NCI-H2227 (cell line): ENCODE data around the gene IFFO2.
"Not testable (repeated sequence)": the region's sequence is repeated elsewhere in the genome, so short reads cannot be mapped to it uniquely, and the experiment has no call there.

ENCODE experiments used
- DNase-seq: peaks from one replicate; lab custom pipeline; 2025; ENCODE audit not compliant: unreplicated experiment; lab: John Stamatoyannopoulos, UW

IFFO2 gene

GRCh38 chr1:18900303-18900841 lies 56.1 kb downstream of the IFFO2 start:
- no peak for DNase-seq

GRCh38 chr1:18899363-18900049 lies 57.0 kb downstream of the IFFO2 start:
- no peak for DNase-seq

GRCh38 chr1:18898567-18898966 lies 57.9 kb downstream of the IFFO2 start:
- DNase-seq: no peak

- no peak for DNase-seq
Measured at GRCh38 chr1:18895317-18895716, 61.2 kb downstream of the IFFO2 start.

- DNase-seq: no peak
Measured at GRCh38 chr1:18893120-18893519, 63.4 kb downstream of the IFFO2 start.

- not testable (repeated sequence) for DNase-seq
Measured at GRCh38 chr1:18891858-18892257, 64.6 kb downstream of the IFFO2 start.

GRCh38 chr1:18891426-18891780 lies 65.1 kb downstream of the IFFO2 start:
- DNase-seq: no peak

- no peak for DNase-seq
Measured at GRCh38 chr1:18890706-18891425, 65.6 kb downstream of the IFFO2 start.

GRCh38 chr1:18886003-18886335 lies 70.5 kb downstream of the IFFO2 start:
- no peak for DNase-seq

- no peak for DNase-seq
Measured at GRCh38 chr1:18885311-18886002, 71.0 kb downstream of the IFFO2 start.

GRCh38 chr1:18884727-18885126 lies 71.7 kb downstream of the IFFO2 start:
- DNase-seq: no peak

- no peak for DNase-seq
Measured at GRCh38 chr1:18884419-18884717, 72.1 kb downstream of the IFFO2 start.

- DNase-seq: peak; percentile 89
Measured at GRCh38 chr1:18883636-18884418, 72.6 kb downstream of the IFFO2 start.

GRCh38 chr1:18883079-18883478 lies 73.4 kb downstream of the IFFO2 start:
- DNase-seq: no peak

- peak; percentile 36 for DNase-seq
Measured at GRCh38 chr1:18882486-18882885, 74.0 kb downstream of the IFFO2 start.

GRCh38 chr1:18881642-18882431 lies 74.6 kb downstream of the IFFO2 start:
- no peak for DNase-seq

- DNase-seq: no peak
Measured at GRCh38 chr1:18881164-18881563, 75.3 kb downstream of the IFFO2 start.

GRCh38 chr1:18880585-18880984 lies 75.9 kb downstream of the IFFO2 start:
- DNase-seq: no peak

- no peak for DNase-seq
Measured at GRCh38 chr1:18879791-18880309, 76.6 kb downstream of the IFFO2 start.

- DNase-seq: no peak
Measured at GRCh38 chr1:18879215-18879790, 77.2 kb downstream of the IFFO2 start.
